Lower leg skin (tissue), 3 donors: ENCODE results near the gene SPDYE4.

Experiments
- CTCF ChIP-seq, 3 donors: fragments of 450-650 bp; IDR thresholded peaks; one replicate each; pipeline ENCODE4 v1.5.1; 2016; ENCODE audit warnings: antibody characterized with exemption in 3 of 3, mild to moderate bottlenecking in 3 of 3, moderate library complexity in 2 of 3
- POLR2A ChIP-seq, 2 donors: fragments of 450-650 bp; IDR thresholded peaks; one replicate each; pipeline ENCODE4 v1.6.1; 2016 to 2017; ENCODE audit warnings: antibody characterized with exemption in 2 of 2, mild to moderate bottlenecking in 1 of 2, moderate library complexity in 1 of 2

DNA sequence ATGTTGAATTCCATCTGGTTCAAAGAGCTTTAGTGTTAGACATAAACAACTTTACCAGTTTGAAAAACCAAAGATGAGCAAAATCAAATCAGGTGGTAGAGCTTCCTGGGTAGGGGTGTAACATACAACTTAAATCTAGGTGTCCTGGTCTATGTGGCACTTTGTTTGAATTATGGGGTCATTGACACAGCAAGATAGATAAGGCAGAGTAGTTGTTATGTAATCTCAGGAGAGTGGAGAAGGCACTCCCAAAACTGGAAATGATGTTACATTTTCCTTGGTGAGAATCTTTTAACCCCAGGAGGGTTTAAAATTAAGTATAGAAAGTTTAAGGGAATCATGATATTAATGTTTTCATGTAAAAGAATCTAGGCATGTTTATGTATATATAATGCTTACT, 45.6 kb downstream of the SPDYE4 start:
- TF ChIP-seq CTCF (IDR thresholded peaks at IDR 0.05): no peak
- TF ChIP-seq POLR2A (IDR thresholded peaks at IDR 0.05): no peak
